Renal cortex interstitium (tissue), 11 donors: ENCODE data around the gene SHE. TPM values are rescaled to one million over a fixed set of nuclear protein-coding genes. Genes with fewer than 3 reads are reported as not detected.

Source experiments
- DNase-seq, 11 donors: peaks; one replicate each; pipeline ENCODE4 v3.0.0-alpha.2; 2013; ENCODE audit warnings: low read depth in 9 of 11, low spot score in 4 of 11; ENCODE audit errors: extremely low read depth in 1 of 11
- polyA plus RNA-seq, 3 donors: library from polyadenylated mRNA; unstranded; fragments of 120-200 nt; gene quantifications; one replicate each; pipeline ENCODE4 v1.2.1, GENCODE V29; 2013; ENCODE audit not compliant: insufficient read length in 3 of 3

SHE gene
- polyA plus RNA-seq, 3 donors, result 9.9 to 12.3 (median 10.4) TPM

- DNase-seq, result no peak
Observed at GRCh38 chr1:154434346-154435085, 67.7 kb downstream of the SHE start.

DNA sequence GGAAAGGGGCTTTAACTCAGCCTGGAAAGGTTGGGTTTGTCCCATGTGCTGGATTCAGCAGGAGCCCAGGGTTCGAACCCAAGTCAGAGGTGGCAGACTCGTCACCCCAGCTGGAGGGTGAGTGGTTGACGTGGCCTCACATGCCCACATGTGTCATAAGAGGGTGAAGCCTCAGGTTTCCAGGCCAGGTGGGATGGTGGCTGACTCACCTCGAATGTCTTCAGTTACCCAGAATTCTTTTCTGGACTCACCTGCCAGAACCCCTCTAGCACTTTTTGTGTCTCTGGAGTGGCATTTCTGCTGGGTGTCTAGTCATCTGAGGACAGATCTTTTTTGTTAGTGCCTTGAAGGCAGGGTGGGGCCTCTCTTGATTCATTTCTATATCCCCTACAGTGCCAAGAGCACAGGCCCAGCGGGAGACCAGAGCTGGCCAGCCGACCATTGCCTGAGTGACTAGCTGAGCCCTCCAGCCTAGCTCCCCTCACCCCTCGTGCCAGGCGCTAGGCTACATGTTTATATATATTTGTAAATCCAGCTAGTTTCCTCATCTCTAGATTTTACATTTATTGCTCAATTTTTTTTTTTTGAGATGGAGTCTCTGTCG is 68.9 kb downstream of the SHE start:
- DNase-seq, result no peak

DNA sequence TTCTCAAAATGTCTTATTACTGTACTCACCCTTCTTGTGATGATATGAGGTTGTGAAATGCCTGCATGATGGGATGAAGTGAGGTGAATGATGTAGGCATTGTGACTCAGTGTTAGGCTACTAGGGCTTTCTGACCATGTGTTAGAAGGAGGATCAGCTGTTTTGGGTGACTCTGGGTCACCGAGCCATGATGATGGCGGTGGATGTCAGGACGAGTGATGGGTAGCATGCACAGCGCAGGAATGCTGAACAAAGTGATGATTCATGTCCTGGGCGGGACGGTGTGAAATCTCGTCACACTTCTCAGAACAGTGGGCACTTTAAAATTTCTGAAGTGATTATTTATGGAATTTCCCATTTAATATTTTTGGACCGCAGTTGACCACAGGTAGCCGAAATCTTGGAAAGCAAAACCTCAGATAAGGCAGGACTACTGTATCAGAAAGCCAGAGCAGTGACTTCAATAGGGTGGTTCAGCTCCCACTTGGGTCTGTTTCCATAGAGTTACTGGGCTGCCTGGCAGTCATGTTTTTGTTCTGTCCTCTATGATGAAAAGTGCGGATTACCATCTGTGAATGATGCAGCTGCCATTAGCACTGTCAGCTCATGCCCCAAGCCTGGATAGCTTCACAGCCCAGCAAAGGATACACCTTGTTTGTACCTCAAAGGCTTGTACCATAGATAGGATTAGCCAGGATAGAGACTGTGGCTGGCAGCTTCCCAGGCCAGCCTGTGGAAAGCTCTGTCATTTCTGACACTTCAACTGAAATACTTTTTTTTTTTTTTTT is 70.4 kb downstream of the SHE start:
- no peak for DNase-seq

GRCh38 chr1:154430903-154431302 is 71.3 kb downstream of the SHE start:
- no peak for DNase-seq

DNA sequence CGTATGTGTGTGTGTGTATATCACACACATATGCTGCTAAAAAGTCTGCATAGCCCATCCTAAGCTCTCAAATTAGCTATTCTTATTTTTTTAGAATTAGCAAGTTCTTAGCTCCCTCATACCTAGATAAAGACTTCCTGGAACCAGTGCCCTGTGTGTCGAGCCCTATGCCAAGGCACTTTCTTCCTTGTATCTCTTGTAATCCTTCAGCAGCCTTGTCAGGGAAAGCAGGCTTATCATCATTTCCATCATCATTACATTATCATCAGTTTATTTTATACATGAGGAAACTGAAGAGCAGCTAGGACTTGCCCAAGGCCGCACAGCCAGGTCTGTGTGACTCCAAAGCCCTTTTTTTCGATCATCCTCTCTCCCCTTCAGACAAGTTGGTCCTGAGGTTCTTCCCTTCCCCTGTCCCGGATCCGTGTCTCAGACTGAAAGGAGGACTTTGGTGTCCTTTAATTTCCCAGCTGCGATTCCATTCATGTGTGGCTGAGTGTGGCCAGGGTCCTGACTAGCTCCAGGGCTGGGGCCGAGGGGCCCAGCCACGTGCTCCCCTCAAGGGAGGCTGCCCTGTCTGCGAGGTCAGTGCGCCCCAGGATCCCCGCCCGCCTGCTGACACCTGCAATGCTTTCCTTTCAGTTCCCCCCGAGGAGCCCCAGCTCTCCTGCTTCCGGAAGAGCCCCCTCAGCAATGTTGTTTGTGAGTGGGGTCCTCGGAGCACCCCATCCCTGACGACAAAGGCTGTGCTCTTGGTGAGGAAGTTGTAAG is 72.2 kb downstream of the SHE start:
- DNase-seq, result no peak

Other genes starting within 250 kb of the SHE start
- 10 to 100 TPM; 77.6 to 83.4 (median 79.7) TPM for gene HAX1, start 229.8 kb downstream of the SHE start, polyA plus RNA-seq
- gene AQP10, start 181.3 kb downstream of the SHE start, polyA plus RNA-seq, result under 1 TPM; 0.09 to 0.14 (median 0.09) TPM
- gene ATP8B2, start 176.9 kb downstream of the SHE start, polyA plus RNA-seq, result 10 to 100 TPM; 25.1 to 28.1 (median 25.7) TPM
- 1 to 10 TPM; 6.5 to 8.2 (median 6.8) TPM for gene IL6R, start 97.1 kb downstream of the SHE start, polyA plus RNA-seq
- gene TDRD10, start 193 bp downstream of the SHE start, polyA plus RNA-seq, result 1 to 10 TPM in 2 of 3 donors, under 1 TPM in 1; 0.93 to 2.2 (median 1.0) TPM
- 100 to 1,000 TPM in 2 of 3 donors, 10 to 100 TPM in 1; 99.9 to 118 (median 116) TPM for gene UBE2Q1, start 56.2 kb upstream of the SHE start, polyA plus RNA-seq
- under 1 TPM; 0.41 to 0.61 (median 0.43) TPM for gene CHRNB2, start 65.4 kb upstream of the SHE start, polyA plus RNA-seq
- gene ADAR, start 105.8 kb upstream of the SHE start, polyA plus RNA-seq, result 100 to 1,000 TPM; 144 to 150 (median 146) TPM